Raji (cell line): ENCODE measurements around the gene CDH18.

ENCODE experiments used
- POLR2A ChIP-seq: IDR thresholded peaks from 2 replicates; pipeline ENCODE4 v1.6.1; 2011; ENCODE audit warnings: low read depth, low read length, control low read depth; ENCODE audit not compliant: insufficient read depth

Gene CDH18

GRCh38 chr5:19987612-19988361, at the start of gene CDH18:
Gene CDH18, minus strand, starts transcription at chr5:19988200. Its CDS starts 149,214 bp downstream, at chr5:19838986.
- TF ChIP-seq POLR2A: no peak

DNA sequence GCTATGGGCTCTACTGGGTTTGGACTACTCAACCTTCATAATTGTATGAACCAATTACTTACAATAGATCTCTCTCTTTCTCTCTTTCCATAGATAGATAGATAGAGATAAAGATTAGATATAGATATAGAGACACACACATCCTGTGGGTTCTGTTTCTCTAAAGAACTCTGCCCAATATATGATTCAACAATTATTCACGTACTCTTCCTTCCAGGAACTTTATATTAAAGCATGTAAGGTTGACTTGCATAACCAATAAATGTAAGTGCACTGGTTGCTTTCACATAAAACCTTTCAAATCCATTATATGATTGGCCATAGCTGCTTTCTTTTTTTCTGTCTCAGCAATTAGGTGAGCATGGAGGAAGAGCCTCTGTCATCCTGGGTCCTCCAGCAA, 46.7 kb upstream of the CDH18 start:
- TF ChIP-seq POLR2A: no peak

- no peak for TF ChIP-seq POLR2A
Observed at GRCh38 chr5:20033881-20034280, 45.9 kb upstream of the CDH18 start.

DNA sequence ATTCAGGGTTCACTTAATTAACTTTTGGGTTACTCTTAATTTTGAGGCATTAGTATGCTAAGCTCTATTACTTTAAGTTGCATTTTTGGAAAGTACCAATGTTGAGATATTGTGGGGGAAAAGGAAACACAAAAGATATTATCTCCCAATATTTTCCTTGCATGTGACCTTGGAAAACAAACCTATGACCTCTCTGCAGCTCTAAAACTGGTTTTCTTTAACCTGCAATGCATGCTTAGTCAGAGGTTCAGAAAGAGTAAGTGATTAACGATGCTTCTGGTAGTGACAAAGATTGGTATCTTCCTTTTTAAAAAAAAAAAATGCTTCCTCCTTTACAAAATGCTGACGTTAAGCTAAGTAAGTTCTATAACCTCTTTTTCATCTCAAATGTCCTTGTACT, 44.9 kb upstream of the CDH18 start:
- no peak for TF ChIP-seq POLR2A

DNA sequence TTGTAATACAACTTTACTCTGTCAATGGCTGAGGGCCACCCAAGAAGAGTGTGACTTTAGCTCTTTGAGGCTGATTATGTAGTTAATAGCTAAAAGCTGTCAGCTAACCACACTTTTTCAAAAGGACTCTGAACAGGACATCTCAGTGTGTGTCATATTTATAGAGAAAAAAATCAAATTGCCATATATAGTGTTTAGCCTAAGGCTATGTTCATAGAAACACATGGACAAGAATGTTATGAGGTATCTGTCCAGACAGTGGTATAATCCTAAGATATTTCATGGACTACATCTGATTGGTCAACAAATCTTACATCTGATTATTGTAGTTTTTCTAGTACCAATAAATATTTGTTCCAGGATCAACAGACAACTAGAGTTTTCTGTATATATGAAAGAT, 42.1 kb upstream of the CDH18 start:
- TF ChIP-seq POLR2A: no peak

- TF ChIP-seq POLR2A: no peak
Observed at GRCh38 chr5:20029266-20029665, 41.3 kb upstream of the CDH18 start.

- no peak for TF ChIP-seq POLR2A
Observed at GRCh38 chr5:20028506-20028905, 40.5 kb upstream of the CDH18 start.

GRCh38 chr5:20023686-20024180, 35.7 kb upstream of the CDH18 start:
- no peak for TF ChIP-seq POLR2A

GRCh38 chr5:20020247-20020646, 32.2 kb upstream of the CDH18 start:
- TF ChIP-seq POLR2A: no peak

DNA sequence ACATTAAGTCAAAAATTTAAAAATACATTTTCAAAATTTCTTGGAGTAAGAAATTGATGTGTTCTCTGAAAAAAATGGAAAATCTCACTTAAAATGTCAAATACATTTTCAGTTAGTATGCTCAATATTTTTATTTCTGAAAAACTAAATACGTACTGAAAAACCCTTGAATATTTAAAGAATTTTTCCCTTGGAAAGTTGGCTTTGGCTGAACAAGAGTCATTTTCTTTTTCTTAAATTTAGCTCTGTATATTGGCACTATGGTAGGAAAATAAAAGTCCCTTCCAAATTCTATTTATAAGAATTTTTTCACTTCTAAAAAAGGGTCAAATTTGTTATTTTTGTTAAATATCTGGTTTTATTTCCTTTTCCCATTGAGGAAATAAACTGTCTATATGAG, 29.0 kb upstream of the CDH18 start:
- no peak for TF ChIP-seq POLR2A

DNA sequence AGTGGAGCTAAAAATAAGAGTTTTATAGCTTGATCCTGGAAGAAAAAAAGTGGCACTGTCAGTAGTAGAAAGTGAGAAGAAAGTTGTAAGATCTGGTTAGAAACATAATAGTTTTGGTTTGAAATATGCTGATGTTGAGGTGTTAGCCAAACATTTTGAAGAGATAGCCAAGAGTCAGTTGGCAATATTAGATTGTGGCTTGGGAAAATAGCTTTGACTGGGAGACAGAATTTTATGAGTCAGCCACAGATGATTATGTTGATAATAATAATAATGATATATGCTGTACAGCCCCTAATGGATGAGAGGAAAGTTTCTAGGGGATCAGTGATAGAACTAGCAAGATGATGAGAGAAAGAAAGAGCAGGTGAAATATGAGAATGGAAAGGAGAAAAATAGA, 12.4 kb upstream of the CDH18 start:
- TF ChIP-seq POLR2A: no peak

DNA sequence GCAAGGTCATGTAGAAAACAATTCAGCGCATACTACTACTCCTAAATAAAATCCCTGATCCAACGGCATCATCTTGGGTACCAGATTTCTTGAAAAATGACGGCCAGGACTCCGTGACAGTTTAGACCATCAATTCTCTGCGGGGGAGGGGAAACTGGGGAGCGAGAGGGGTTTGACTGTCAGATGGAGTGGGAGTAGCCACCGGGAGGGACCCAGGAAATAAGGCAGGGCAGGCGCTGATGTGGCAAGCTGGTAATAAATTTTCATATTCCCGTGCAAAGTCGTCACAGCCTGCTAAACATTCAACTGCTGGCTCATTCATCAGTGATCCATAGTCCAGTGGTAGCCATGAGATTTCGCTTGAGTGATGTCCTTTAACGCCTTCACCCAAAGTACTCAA, 457 bp upstream of the CDH18 start:
- no peak for TF ChIP-seq POLR2A

DNA sequence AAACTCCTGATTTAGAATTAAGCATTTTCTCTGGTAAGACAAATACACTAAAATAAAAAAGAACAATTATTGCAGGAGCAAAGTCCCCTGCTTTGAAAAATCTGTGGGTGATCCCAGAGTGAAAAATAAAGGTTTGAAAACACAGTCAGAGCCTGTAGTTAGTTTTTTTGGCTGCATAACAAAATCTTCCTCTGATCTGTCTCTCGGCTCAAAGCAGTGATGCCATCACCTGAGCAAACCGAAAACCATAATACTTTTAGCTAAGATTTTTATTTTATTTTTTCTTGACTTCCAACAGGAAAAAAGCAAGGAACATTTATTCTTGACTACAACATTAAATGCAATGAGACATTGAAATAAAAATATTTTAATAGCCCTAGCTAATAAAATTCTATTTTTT, 1.2 kb downstream of the CDH18 start:
- TF ChIP-seq POLR2A: no peak

DNA sequence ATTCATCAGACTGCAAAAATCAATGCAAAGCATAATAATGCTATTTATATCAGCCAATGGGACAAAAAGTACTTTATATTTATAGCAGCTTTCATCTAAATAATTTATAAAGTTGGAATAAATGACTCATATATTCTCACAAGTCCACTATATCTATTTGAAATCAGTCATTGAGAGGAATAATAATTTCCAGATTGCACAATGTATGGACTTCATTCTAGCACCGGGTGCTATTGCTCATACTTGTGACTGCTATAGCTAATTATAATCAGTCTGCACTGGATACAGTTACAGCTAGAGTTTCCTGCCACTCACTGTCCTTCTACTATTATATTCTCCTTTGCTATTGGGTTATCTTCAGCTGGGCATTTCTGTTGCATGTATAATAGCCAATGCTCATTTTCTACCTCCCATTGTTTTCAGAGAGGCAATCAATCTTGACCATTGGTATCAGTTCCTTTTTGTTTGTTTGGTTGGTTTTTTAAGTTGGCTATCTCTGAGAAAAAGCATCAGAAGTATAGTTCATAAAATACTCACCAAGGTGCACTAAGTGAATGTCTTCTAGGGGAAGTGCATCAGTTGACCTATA, 1.9 kb downstream of the CDH18 start:
- TF ChIP-seq POLR2A: no peak

DNA sequence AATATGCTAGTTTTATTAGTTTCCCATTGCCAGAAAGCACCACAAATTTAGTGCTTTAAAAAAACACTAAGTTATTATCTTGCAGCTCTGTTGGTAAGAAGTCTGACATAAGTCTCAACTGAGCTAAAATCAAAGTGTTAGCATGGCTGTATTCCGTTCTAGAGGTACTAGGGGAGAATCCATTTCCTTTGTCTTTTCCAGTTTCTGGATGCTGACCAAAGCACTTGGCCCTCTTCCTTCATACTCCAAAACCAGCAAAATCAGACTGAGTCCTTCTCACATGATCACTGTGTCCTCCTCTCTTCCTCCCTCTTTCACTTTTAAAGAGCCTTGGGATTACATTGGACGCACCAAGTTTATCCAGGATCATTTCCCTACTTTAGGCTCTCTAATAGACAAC, 9.5 kb downstream of the CDH18 start:
- TF ChIP-seq POLR2A: no peak

DNA sequence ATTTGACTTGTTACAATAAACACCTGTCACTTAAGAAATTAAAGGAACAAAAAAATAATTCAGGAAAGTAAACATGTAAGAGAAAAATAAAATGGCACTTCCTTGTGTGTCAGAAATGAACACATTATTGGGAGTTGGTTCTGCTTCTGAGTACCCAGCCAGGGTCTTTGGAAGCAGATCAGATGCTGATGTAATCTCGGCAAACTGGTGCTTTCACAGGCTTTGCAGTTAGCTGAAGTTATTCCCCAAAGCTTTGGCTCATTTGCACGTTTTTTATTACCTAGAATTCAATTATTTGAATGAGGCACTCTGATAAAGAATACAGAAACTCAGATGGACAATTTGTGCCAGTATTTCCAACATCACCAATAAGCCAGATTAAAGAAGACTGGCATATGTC, 10.9 kb downstream of the CDH18 start:
- TF ChIP-seq POLR2A: no peak

- TF ChIP-seq POLR2A: no peak
Observed at GRCh38 chr5:19975795-19976194, 12.2 kb downstream of the CDH18 start.
